ENCODE data around the gene B3GALT5.

Gene B3GALT5

GRCh38 chr21:39630191-39630591 is 17.5 kb downstream of the B3GALT5 start:
- Histone ChIP-seq H4K8ac (ENCODE audit: low read length) (no peak overlapping the region), H2AFZ (ENCODE audit: low read depth, low read length) (no peak overlapping the region), H4K91ac (ENCODE audit: low read length) (no peak overlapping the region), H3K4me2 (ENCODE audit: low read length, poor library complexity, severe bottlenecking) (peak overlapping the region; percentile 83), H3K79me1 (replicated peaks; ENCODE audit: low read length, poor library complexity, severe bottlenecking) (peaks cover 22% of the 10 kb centered on the region), H3K27ac (ENCODE audit: low read length, poor library complexity, severe bottlenecking) (peak overlapping the region; percentile 88), H3K14ac (ENCODE audit: low read length in 2 of 2) (no peak overlapping the region), H2BK120ac (ENCODE audit: low read depth, low read length) (no peak overlapping the region), H3K23ac (ENCODE audit: low read length in 2 of 2) (no peak overlapping the region), H3K9me3 (ENCODE audit: control insufficient read depth, low read length) (no peaks in the 10 kb centered on the region), H3K18ac (ENCODE audit: low read depth in 1 of 2, low read length in 2 of 2) (peak overlapping the region in 1 of 2 experiments; percentile 28), H2BK12ac (ENCODE audit: low read length in 2 of 2) (no peak overlapping the region), H3K4me3 (ENCODE audit: insufficient read depth in 1 of 2, low read depth in 1 of 2, low read length in 2 of 2) (no peak overlapping the region), H2BK15ac (ENCODE audit: low read depth, poor library complexity, severe bottlenecking) (no peak overlapping the region), H2AK5ac (ENCODE audit: low read length, severe bottlenecking) (peak overlapping the region; percentile 85), H3K4ac (ENCODE audit: low read depth in 1 of 2, low read length in 2 of 2) (no peak overlapping the region), H2BK5ac (ENCODE audit: low read depth, low read length, poor library complexity, severe bottlenecking) (peak overlapping the region; percentile 57), H3K27me3 (ENCODE audit: control insufficient read depth in 1 of 2, insufficient read depth in 1 of 2, low read length in 2 of 2) (no peaks in the 10 kb centered on the region), H3K9ac (ENCODE audit: low read length) (no peak overlapping the region), H3K4me1 (ENCODE audit: control insufficient read depth, insufficient read depth, low read depth, low read length) (peaks cover 23% of the 10 kb centered on the region), H3K36me3 (ENCODE audit: control insufficient read depth in 1 of 2, insufficient read depth in 2 of 2, low read depth in 1 of 2, low read length in 2 of 2) (peaks cover 0 to 1% of the 10 kb centered on the region in 2 experiments)
- DNase-seq: peak; percentile 76
- WGBS: 8% methylated on average over 4 of the region's 8 CpGs

DNA sequence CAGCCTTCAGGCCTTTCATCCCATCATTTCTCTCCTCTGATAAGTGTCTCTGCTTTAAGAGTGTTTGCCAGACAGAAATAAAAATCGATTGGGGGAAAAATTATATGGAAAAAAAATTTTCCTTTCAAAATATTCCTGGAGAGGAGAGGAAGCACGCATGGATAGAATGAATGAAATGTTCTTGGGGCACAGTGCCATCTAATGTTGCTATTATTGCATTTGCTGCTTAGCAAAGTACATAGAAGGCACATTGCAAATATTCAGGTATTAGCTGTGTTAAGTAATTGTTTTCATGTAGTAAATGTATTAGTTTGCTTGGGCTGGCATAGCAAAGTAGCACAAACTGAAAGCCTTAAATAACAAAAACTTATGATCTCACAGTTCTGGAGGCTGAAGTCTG is 18.1 kb downstream of the B3GALT5 start:
- DNase-seq: no peak
- H3K4ac ChIP-seq (ENCODE audit: low read depth in 1 of 2, low read length in 2 of 2): no peak overlapping the region
- WGBS: 70% methylated on average over 2 of the region's 2 CpGs

GRCh38 chr21:39631842-39632562 is 19.3 kb downstream of the B3GALT5 start:
- H4K91ac ChIP-seq (ENCODE audit: low read length): no peak overlapping the region
- WGBS: 78% methylated on average over 8 of the region's 10 CpGs
- no peaks in the 10 kb centered on the region for H3K9me3 ChIP-seq (ENCODE audit: control insufficient read depth, low read length)

More for the DNA sequence above, 18.1 kb downstream of the B3GALT5 start:
- H4K91ac ChIP-seq (ENCODE audit: low read length): no peak overlapping the region
- H3K27me3 ChIP-seq (ENCODE audit: control insufficient read depth in 1 of 2, insufficient read depth in 1 of 2, low read length in 2 of 2): no peaks in the 10 kb centered on the region
- no peak overlapping the region for H2BK15ac ChIP-seq (ENCODE audit: low read depth, poor library complexity, severe bottlenecking)
- no peak overlapping the region for H3K14ac ChIP-seq (ENCODE audit: low read length in 2 of 2)
- no peak overlapping the region for H2BK120ac ChIP-seq (ENCODE audit: low read depth, low read length)
- H4K8ac ChIP-seq (ENCODE audit: low read length): no peak overlapping the region
- peak overlapping the region in 1 of 2 experiments; percentile 28 for H3K18ac ChIP-seq (ENCODE audit: low read depth in 1 of 2, low read length in 2 of 2)
- H3K36me3 ChIP-seq (ENCODE audit: control insufficient read depth in 1 of 2, insufficient read depth in 2 of 2, low read depth in 1 of 2, low read length in 2 of 2): no peaks in the 10 kb centered on the region
- H3K9ac ChIP-seq (ENCODE audit: low read length): no peak overlapping the region
- peak overlapping the region; percentile 88 for H3K27ac ChIP-seq (ENCODE audit: low read length, poor library complexity, severe bottlenecking)
- H3K23ac ChIP-seq (ENCODE audit: low read length in 2 of 2): no peak overlapping the region
- H3K4me1 ChIP-seq (ENCODE audit: control insufficient read depth, insufficient read depth, low read depth, low read length): peaks cover 23% of the 10 kb centered on the region
- H2BK5ac ChIP-seq (ENCODE audit: low read depth, low read length, poor library complexity, severe bottlenecking): peak overlapping the region; percentile 74
- H2BK12ac ChIP-seq (ENCODE audit: low read length in 2 of 2): no peak overlapping the region
- peak overlapping the region; percentile 96 for H2AK5ac ChIP-seq (ENCODE audit: low read length, severe bottlenecking)
- H3K79me1 ChIP-seq (replicated peaks; ENCODE audit: low read length, poor library complexity, severe bottlenecking): peaks cover 18% of the 10 kb centered on the region
- no peaks in the 10 kb centered on the region for H3K9me3 ChIP-seq (ENCODE audit: control insufficient read depth, low read length)
- H3K4me2 ChIP-seq (ENCODE audit: low read length, poor library complexity, severe bottlenecking): peak overlapping the region; percentile 83
- H3K4me3 ChIP-seq (ENCODE audit: insufficient read depth in 1 of 2, low read depth in 1 of 2, low read length in 2 of 2): no peak overlapping the region
- no peak overlapping the region for H2AFZ ChIP-seq (ENCODE audit: low read depth, low read length)

DNA sequence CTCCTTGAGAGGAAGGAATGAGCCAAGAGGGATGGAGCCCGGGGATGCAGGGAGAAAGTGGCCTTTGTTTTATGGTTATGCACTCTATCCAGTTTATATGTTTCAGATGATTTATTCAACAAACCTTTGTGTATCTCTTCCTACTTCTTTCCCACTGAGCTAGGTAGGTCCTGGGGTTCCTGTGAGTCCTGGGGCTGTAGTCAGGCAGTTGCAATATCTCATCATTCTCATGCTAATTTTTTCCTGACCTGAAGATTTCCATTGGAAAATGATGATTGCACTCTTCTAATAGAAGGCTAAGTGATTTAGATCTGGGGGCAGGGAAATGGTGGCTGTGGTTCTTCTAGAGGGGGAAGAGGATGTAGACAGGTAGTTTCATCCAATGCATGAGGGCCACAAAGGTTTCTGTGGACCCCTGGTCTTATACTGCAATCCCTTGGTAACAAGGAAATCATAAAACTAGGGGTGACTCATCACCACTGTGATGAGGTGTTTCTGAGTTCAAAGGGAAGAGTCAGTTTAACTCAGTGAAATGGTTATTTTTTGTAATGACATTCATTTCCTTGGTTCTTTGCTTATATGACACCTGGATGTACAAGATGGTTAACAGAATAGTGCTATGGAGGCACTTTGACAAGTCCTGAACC is 20.2 kb downstream of the B3GALT5 start:
- Histone ChIP-seq H3K27me3 (ENCODE audit: control insufficient read depth in 1 of 2, insufficient read depth in 1 of 2, low read length in 2 of 2) (no peaks in the 10 kb centered on the region), H3K79me1 (replicated peaks; ENCODE audit: low read length, poor library complexity, severe bottlenecking) (peaks cover 18% of the 10 kb centered on the region), H3K4me1 (ENCODE audit: control insufficient read depth, insufficient read depth, low read depth, low read length) (peaks cover 29% of the 10 kb centered on the region), H3K18ac (ENCODE audit: low read depth in 1 of 2, low read length in 2 of 2) (no peak overlapping the region), H3K4ac (ENCODE audit: low read depth in 1 of 2, low read length in 2 of 2) (no peak overlapping the region), H4K8ac (ENCODE audit: low read length) (no peak overlapping the region), H2AK5ac (ENCODE audit: low read length, severe bottlenecking) (peak overlapping the region; percentile 95), H2BK120ac (ENCODE audit: low read depth, low read length) (no peak overlapping the region), H3K9me3 (ENCODE audit: control insufficient read depth, low read length) (no peaks in the 10 kb centered on the region), H2AFZ (ENCODE audit: low read depth, low read length) (no peak overlapping the region), H2BK12ac (ENCODE audit: low read length in 2 of 2) (no peak overlapping the region), H2BK15ac (ENCODE audit: low read depth, poor library complexity, severe bottlenecking) (no peak overlapping the region), H3K4me2 (ENCODE audit: low read length, poor library complexity, severe bottlenecking) (no peak overlapping the region), H2BK5ac (ENCODE audit: low read depth, low read length, poor library complexity, severe bottlenecking) (peak overlapping the region; percentile 91), H3K36me3 (ENCODE audit: control insufficient read depth in 1 of 2, insufficient read depth in 2 of 2, low read depth in 1 of 2, low read length in 2 of 2) (no peaks in the 10 kb centered on the region), H4K91ac (ENCODE audit: low read length) (no peak overlapping the region), H3K9ac (ENCODE audit: low read length) (peak overlapping the region; percentile 76), H3K14ac (ENCODE audit: low read length in 2 of 2) (no peak overlapping the region), H3K27ac (ENCODE audit: low read length, poor library complexity, severe bottlenecking) (peak overlapping the region; percentile 97), H3K23ac (ENCODE audit: low read length in 2 of 2) (no peak overlapping the region), H3K4me3 (ENCODE audit: insufficient read depth in 1 of 2, low read depth in 1 of 2, low read length in 2 of 2) (peak overlapping the region in 1 of 2 experiments; percentile 38)
- WGBS: no CpG with 5 or more reads among the region's 1 CpG
- peak; percentile 42 for DNase-seq

More at GRCh38 chr21:39631842-39632562, 19.3 kb downstream of the B3GALT5 start:
- Histone ChIP-seq H2BK120ac (ENCODE audit: low read depth, low read length) (no peak overlapping the region), H2BK12ac (ENCODE audit: low read length in 2 of 2) (no peak overlapping the region), H3K27ac (ENCODE audit: low read length, poor library complexity, severe bottlenecking) (peak overlapping the region; percentile 97), H3K4me3 (ENCODE audit: insufficient read depth in 1 of 2, low read depth in 1 of 2, low read length in 2 of 2) (no peak overlapping the region), H3K36me3 (ENCODE audit: control insufficient read depth in 1 of 2, insufficient read depth in 2 of 2, low read depth in 1 of 2, low read length in 2 of 2) (no peaks in the 10 kb centered on the region), H2BK15ac (ENCODE audit: low read depth, poor library complexity, severe bottlenecking) (no peak overlapping the region), H3K9ac (ENCODE audit: low read length) (no peak overlapping the region), H2BK5ac (ENCODE audit: low read depth, low read length, poor library complexity, severe bottlenecking) (no peak overlapping the region), H3K4ac (ENCODE audit: low read depth in 1 of 2, low read length in 2 of 2) (no peak overlapping the region), H3K14ac (ENCODE audit: low read length in 2 of 2) (no peak overlapping the region), H4K8ac (ENCODE audit: low read length) (no peak overlapping the region), H3K4me1 (ENCODE audit: control insufficient read depth, insufficient read depth, low read depth, low read length) (peaks cover 28% of the 10 kb centered on the region), H3K23ac (ENCODE audit: low read length in 2 of 2) (no peak overlapping the region), H3K4me2 (ENCODE audit: low read length, poor library complexity, severe bottlenecking) (no peak overlapping the region), H3K18ac (ENCODE audit: low read depth in 1 of 2, low read length in 2 of 2) (no peak overlapping the region), H3K27me3 (ENCODE audit: control insufficient read depth in 1 of 2, insufficient read depth in 1 of 2, low read length in 2 of 2) (no peaks in the 10 kb centered on the region), H2AK5ac (ENCODE audit: low read length, severe bottlenecking) (peak overlapping the region; percentile 87), H3K79me1 (replicated peaks; ENCODE audit: low read length, poor library complexity, severe bottlenecking) (peaks cover 13% of the 10 kb centered on the region), H2AFZ (ENCODE audit: low read depth, low read length) (no peak overlapping the region)
- DNase-seq: no peak

All from mesenchymal stem cell (in vitro differentiated cells and primary cell).